Measurements from ENCODE around the gene DOCK1.

The DOCK1 gene

DNA sequence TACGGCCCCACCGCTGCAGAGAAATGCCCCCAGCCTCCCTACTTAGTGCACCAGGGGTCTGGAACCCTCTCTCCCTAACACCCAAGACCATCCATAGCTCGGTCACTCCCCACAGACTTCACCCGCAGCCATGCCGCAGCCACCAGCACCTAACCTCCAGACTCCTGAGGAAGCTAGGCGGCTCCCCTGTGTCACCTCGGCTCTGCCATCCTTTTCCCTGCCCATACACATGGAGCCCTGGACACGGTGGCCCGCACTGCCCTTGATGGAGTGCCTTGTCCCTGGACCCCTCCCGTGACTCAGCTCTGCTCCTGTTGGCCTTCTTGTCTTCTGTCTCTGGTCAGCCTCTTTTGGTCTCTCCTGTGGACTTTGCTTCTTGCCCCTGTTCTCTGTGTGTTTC, 183.7 kb downstream of the DOCK1 start:
- H3K4me3 ChIP-seq (ENCODE audit: low read depth, low read length), result no peak overlapping the region
- TF ChIP-seq, protein P1, sequence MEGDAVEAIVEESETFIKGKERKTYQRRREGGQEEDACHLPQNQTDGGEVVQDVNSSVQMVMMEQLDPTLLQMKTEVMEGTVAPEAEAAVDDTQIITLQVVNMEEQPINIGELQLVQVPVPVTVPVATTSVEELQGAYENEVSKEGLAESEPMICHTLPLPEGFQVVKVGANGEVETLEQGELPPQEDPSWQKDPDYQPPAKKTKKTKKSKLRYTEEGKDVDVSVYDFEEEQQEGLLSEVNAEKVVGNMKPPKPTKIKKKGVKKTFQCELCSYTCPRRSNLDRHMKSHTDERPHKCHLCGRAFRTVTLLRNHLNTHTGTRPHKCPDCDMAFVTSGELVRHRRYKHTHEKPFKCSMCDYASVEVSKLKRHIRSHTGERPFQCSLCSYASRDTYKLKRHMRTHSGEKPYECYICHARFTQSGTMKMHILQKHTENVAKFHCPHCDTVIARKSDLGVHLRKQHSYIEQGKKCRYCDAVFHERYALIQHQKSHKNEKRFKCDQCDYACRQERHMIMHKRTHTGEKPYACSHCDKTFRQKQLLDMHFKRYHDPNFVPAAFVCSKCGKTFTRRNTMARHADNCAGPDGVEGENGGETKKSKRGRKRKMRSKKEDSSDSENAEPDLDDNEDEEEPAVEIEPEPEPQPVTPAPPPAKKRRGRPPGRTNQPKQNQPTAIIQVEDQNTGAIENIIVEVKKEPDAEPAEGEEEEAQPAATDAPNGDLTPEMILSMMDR (IDR thresholded peaks at IDR 0.05; ENCODE audit: low read depth, low read length), result no peak
- no peak for DNase-seq (ENCODE audit: low read depth, low spot score)
- in situ Hi-C loops (cut with HindIII; ENCODE audit: low sequenced_read_pairs), result no loop called here

DNA sequence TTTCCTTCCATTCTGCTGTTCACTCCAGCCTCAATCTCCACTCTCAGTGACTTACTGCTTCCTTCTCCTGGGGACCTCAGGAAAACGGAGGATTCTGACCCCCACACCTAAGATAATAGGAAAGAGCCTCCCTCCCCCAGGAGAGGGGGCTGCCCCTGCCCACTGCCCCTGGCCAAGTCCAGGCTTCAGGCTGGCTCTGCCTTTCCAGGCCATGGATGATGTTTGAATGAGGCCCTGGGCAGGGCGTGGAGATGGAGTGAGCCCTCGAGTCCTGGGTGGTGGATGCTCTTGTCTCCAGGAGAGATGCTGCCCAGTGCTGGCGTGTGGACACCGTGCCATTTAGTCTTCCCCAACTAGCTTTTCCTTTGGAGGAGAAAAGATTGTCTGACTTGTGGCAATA, 184.2 kb downstream of the DOCK1 start:
- in situ Hi-C loops (cut with HindIII; ENCODE audit: low sequenced_read_pairs), result no loop called here
- TF ChIP-seq, protein P1 (IDR thresholded peaks at IDR 0.05; ENCODE audit: low read depth, low read length), result no peak
- no peak overlapping the region for H3K4me3 ChIP-seq (ENCODE audit: low read depth, low read length)
- DNase-seq (ENCODE audit: low read depth, low spot score), result no peak

DNA sequence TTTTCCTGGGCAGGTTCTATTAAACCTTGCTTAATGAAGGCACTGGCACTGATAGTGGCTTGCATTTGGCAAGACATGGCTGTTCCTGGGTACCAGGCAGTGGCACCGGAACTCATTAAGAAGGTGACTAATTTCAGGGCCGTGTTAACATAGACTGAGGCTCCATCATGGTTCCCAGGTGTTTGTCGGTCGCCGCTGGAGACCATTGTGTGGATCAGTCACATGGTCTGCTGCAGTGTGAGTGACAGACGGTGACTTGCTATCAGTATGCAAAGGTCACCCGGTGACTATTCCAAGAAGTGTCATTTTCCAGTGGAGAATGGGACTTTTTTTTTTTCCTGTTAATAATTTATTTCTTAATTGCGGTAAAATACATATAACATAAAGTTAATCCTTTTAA, 184.9 kb downstream of the DOCK1 start:
- in situ Hi-C loops (cut with HindIII; ENCODE audit: low sequenced_read_pairs), result no loop called here
- no peak overlapping the region for H3K4me3 ChIP-seq (ENCODE audit: low read depth, low read length)
- TF ChIP-seq, protein P1 (IDR thresholded peaks at IDR 0.05; ENCODE audit: low read depth, low read length), result no peak
- no peak for DNase-seq (ENCODE audit: low read depth, low spot score)

DNA sequence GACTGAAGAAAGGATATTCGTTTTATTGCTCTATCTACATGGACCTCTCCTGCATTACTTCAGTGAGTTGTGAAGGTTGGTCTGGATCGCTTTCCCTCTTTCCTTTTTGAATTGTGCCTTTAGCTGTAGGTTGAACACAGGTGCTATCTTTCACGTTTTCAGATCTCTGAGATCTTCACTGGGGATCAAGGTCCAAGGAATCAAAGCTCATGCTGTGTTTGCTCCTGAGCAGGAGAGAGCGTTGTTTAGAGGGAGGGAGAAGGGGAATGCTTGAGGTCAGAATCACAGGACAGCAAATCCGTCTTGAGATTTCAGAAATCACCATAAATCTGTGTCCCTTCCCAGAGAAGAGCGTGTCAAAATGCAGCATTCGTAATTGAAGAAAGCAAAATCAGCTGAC, 186.1 kb downstream of the DOCK1 start:
- TF ChIP-seq, protein P1 (IDR thresholded peaks at IDR 0.05; ENCODE audit: low read depth, low read length), result no peak
- DNase-seq (ENCODE audit: low read depth, low spot score), result no peak
- no peak overlapping the region for H3K4me3 ChIP-seq (ENCODE audit: low read depth, low read length)
- in situ Hi-C loops (cut with HindIII; ENCODE audit: low sequenced_read_pairs), result no loop called here

DNA sequence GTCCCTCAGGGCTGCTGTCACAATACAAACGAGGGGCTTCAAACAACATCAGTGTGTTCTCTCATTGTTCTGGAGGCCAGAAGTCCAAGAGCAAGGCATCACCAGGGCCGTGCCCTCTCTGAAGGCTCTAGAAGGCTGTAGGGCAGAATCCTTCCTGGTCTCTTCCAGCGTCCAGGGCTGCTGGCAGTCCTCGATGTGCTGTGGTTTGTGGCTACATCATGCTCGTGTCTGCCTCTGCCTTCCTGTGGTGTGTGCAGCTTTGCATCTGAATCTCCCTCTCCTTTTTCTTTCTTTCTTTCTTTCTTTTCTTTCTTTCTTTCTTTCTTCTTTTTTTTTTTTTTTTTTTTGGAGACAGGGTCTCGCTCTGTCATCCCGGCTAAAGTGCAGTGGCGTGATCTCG, 187.7 kb downstream of the DOCK1 start:
- TF ChIP-seq, protein P1 (IDR thresholded peaks at IDR 0.05; ENCODE audit: low read depth, low read length), result no peak
- in situ Hi-C loops (cut with HindIII; ENCODE audit: low sequenced_read_pairs), result no loop called here
- no peak overlapping the region for H3K4me3 ChIP-seq (ENCODE audit: low read depth, low read length)

DNA sequence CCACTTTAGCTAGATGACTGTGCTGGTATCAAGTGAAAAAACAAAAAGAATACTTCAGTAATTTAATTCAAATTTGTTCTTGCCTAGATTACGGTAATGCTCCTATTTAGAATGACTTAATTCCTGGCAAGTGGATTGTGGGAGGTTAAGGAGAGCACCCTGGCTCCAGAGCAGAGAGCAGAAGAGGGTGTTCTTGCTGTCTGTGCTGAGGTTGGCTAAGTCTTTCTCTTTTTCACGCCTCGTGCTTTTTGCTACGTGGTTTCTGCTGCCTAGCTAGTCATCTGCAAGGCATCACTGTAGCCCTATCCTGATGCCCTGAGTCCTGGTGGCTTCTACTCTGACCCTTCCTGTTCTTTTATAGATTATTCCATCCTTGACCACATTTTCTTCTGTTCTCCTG, 189.8 kb downstream of the DOCK1 start:
- TF ChIP-seq, protein P1 (IDR thresholded peaks at IDR 0.05; ENCODE audit: low read depth, low read length), result no peak
- DNase-seq (ENCODE audit: low read depth, low spot score), result no peak
- in situ Hi-C loops (cut with HindIII; ENCODE audit: low sequenced_read_pairs), result no loop called here
- H3K4me3 ChIP-seq (ENCODE audit: low read depth, low read length), result no peak overlapping the region

More for the DNA sequence above, 187.7 kb downstream of the DOCK1 start:
- DNase-seq (ENCODE audit: low read depth, low spot score), result peak; percentile 12
